ENCODE measurements around the gene CSH1. TPM values are rescaled to one million over a fixed set of nuclear protein-coding genes. Genes with fewer than 3 reads are reported as not detected.
"Not testable (repeated sequence)": the region's sequence is repeated elsewhere in the genome, so short reads cannot be mapped to it uniquely, and the experiment has no call there.

Gene CSH1
- total and polyA plus RNA-seq, 4 experiments from 2014 or later = not detected

DNA sequence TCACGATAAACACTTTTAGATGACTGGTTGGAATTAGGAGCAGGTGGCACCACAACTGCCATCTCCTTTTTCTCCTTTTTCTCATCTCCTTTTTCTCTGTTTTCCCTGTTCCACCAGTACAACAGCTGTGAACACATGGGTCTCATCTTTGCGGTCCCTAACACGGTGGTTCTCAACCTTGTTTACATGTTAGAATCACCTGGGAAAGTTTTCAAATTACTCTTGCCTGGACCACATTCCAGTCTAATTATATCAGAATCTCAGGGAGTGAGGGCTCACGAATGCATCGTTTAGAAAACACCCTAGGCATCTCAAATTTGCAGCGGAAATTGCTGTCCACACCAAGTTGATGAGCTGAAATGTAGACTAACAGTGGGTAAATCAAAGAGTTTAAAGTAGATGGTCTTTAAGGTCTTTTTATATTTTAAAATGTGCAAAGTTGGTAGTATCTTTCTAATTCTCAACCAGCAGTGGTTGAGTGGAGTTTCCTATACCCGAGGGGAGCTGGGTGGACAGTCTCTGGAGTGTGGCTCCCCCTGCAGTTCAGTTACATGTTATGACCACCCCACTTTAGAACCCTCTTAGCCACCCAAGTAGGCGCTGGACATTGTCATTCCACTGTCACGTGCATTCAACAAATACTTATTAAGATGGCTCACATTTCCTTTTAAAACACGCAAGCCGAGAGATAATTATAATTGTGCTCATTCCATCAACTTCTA is 3.9 kb downstream of the CSH1 start:
- CTCF ChIA-PET (ENCODE audit: partially characterized antibody); H3K36me3 Mint-ChIP-seq; H3K9me3 ChIP-seq (ENCODE audit: control insufficient read depth in 1 of 2, low read length in 2 of 2); DNase-seq; H3K9me3 Mint-ChIP-seq; H3K4me1 Mint-ChIP-seq; H3K27me3 ChIP-seq (ENCODE audit: insufficient read depth, low read length); H3K4me3 Mint-ChIP-seq; H3K27ac Mint-ChIP-seq; POLR2A ChIA-PET (ENCODE audit: partially characterized antibody); intact Hi-C loops (cut with micrococcal nuclease); H3K4me3 ChIP-seq (ENCODE audit: low read length in 2 of 2); H3K27ac ChIP-seq (ENCODE audit: low read depth, low read length); H3K27me3 Mint-ChIP-seq; H3K36me3 ChIP-seq (ENCODE audit: insufficient read depth, low read length); H3K4me1 ChIP-seq (ENCODE audit: insufficient read depth, low read length): not testable (repeated sequence)

GRCh38 chr17:63889026-63889848 is 7.1 kb downstream of the CSH1 start:
- peak overlapping the region in 2 of 8 donors; percentile 17 to 53 for H3K4me3 Mint-ChIP-seq
- POLR2A ChIA-PET (ENCODE audit: partially characterized antibody); H3K4me1 ChIP-seq (ENCODE audit: insufficient read depth, low read length); H3K36me3 Mint-ChIP-seq; H3K4me3 ChIP-seq (ENCODE audit: low read length in 2 of 2); H3K27me3 Mint-ChIP-seq; H3K27me3 ChIP-seq (ENCODE audit: insufficient read depth, low read length); intact Hi-C loops (cut with micrococcal nuclease); H3K36me3 ChIP-seq (ENCODE audit: insufficient read depth, low read length); H3K27ac ChIP-seq (ENCODE audit: low read depth, low read length); H3K27ac Mint-ChIP-seq; H3K4me1 Mint-ChIP-seq; H3K9me3 Mint-ChIP-seq; H3K9me3 ChIP-seq (ENCODE audit: control insufficient read depth in 1 of 2, low read length in 2 of 2): not testable (repeated sequence)
- DNase-seq = peak in 4 of 5 donors; percentile 26 to 44 (median 36)
- CTCF ChIA-PET (ENCODE audit: partially characterized antibody) = interaction anchor here (0.7 to 3.4 kb wide), 17 partner anchors 8 to 382 kb away, joined by 3 to 23 read pairs (median 3); partner anchors contain the start of genes CD79B, GH1, GH2 and ICAM2

GRCh38 chr17:63885119-63885518 is 11.3 kb downstream of the CSH1 start:
- H3K9me3 ChIP-seq (ENCODE audit: control insufficient read depth in 1 of 2, low read length in 2 of 2); DNase-seq; H3K27ac Mint-ChIP-seq; H3K27me3 Mint-ChIP-seq; H3K36me3 ChIP-seq (ENCODE audit: insufficient read depth, low read length); H3K4me3 Mint-ChIP-seq; H3K36me3 Mint-ChIP-seq; H3K4me3 ChIP-seq (ENCODE audit: low read length in 2 of 2); H3K27me3 ChIP-seq (ENCODE audit: insufficient read depth, low read length); intact Hi-C loops (cut with micrococcal nuclease); H3K27ac ChIP-seq (ENCODE audit: low read depth, low read length); POLR2A ChIA-PET (ENCODE audit: partially characterized antibody); H3K4me1 ChIP-seq (ENCODE audit: insufficient read depth, low read length); H3K9me3 Mint-ChIP-seq: not testable (repeated sequence)
- CTCF ChIA-PET (ENCODE audit: partially characterized antibody) = interaction anchor here (1.7 kb wide), 1 partner anchor 264 kb away, joined by 4 read pairs; no protein-coding TSS in a partner anchor
- peaks cover 5 to 10% (median 8%) of the 10 kb centered on the region in 4 donors for H3K4me1 Mint-ChIP-seq

- H3K4me3 Mint-ChIP-seq; H3K4me1 Mint-ChIP-seq; H3K27ac Mint-ChIP-seq; intact Hi-C loops (cut with micrococcal nuclease); H3K9me3 ChIP-seq (ENCODE audit: control insufficient read depth in 1 of 2, low read length in 2 of 2); H3K9me3 Mint-ChIP-seq; H3K27ac ChIP-seq (ENCODE audit: low read depth, low read length); DNase-seq; H3K36me3 Mint-ChIP-seq; POLR2A ChIA-PET (ENCODE audit: partially characterized antibody); H3K36me3 ChIP-seq (ENCODE audit: insufficient read depth, low read length); H3K27me3 Mint-ChIP-seq; H3K27me3 ChIP-seq (ENCODE audit: insufficient read depth, low read length); H3K4me1 ChIP-seq (ENCODE audit: insufficient read depth, low read length); H3K4me3 ChIP-seq (ENCODE audit: low read length in 2 of 2): not testable (repeated sequence)
- CTCF ChIA-PET (ENCODE audit: partially characterized antibody) = interaction anchor here (0.6 to 1.8 kb wide), 10 partner anchors 13 to 513 kb away, joined by 3 to 7 read pairs (median 4); no protein-coding TSS in a partner anchor
These were observed 13.7 kb downstream of the CSH1 start for GRCh38 chr17:63882626-63883126.

GRCh38 chr17:63881935-63882601 is 14.3 kb downstream of the CSH1 start, which contains the start of gene GH2:
Gene GH2 (minus strand): TSS chr17:63881944. CDS start chr17:63881801, 143 bp downstream.
- H3K4me3 ChIP-seq (ENCODE audit: low read length in 2 of 2) = no peak within 1 kb of the TSS
- H3K27ac ChIP-seq (ENCODE audit: low read depth, low read length) = no peak within 1 kb of the TSS
- intact Hi-C loops (cut with micrococcal nuclease) = no loop called here
- peaks cover 0 to 3% of the 10 kb centered on the region in 2 donors for H3K27me3 Mint-ChIP-seq
- peak within 1 kb of the TSS in 2 of 7 donors; percentile 48 to 53 for H3K27ac Mint-ChIP-seq
- H3K9me3 Mint-ChIP-seq = no peaks in the 10 kb centered on the region
- DNase-seq = peak; percentile 51 to 64 (median 56)
- ChIA-PET CTCF (ENCODE audit: partially characterized antibody) (interaction anchor here (0.6 to 1.8 kb wide), 10 partner anchors 8 to 513 kb away, joined by 3 to 7 read pairs (median 4); no protein-coding TSS in a partner anchor), POLR2A (ENCODE audit: partially characterized antibody) (no interaction called here)
- no peaks in the 10 kb centered on the region for H3K36me3 ChIP-seq (ENCODE audit: insufficient read depth, low read length)
- H3K4me1 ChIP-seq (ENCODE audit: insufficient read depth, low read length) = no peaks in the 10 kb centered on the region
- H3K36me3 Mint-ChIP-seq = no peaks in the 10 kb centered on the region
- H3K27me3 ChIP-seq (ENCODE audit: insufficient read depth, low read length) = no peaks in the 10 kb centered on the region
- peak within 1 kb of the TSS in 1 of 8 donors; percentile 0 for H3K4me3 Mint-ChIP-seq
- no peaks in the 10 kb centered on the region for H3K9me3 ChIP-seq (ENCODE audit: control insufficient read depth in 1 of 2, low read length in 2 of 2)
- peaks cover 0 to 3% (median 0%) of the 10 kb centered on the region in 4 donors for H3K4me1 Mint-ChIP-seq

DNA sequence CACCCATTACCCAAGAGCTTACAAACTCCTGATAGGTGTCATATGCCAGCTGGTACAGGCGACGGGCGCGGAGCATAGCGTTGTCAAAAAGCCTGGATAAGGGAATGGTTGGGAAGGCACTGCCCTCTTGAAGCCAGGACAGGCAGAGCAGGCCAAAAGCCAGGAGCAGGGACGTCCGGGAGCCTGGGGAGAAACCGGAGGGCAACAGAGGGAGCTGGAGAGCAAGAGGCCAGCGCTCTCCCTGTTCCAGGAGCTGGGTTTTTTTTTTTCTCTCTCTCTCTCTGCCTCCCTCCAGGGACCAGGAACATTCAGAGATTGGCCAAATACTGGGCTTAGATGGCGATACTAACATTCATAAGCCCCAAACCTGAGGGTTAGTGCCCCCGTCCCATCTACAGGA is 15.0 kb downstream of the CSH1 start:
- H3K9me3 Mint-ChIP-seq; H3K36me3 ChIP-seq (ENCODE audit: insufficient read depth, low read length); H3K27me3 Mint-ChIP-seq; intact Hi-C loops (cut with micrococcal nuclease); H3K9me3 ChIP-seq (ENCODE audit: control insufficient read depth in 1 of 2, low read length in 2 of 2); POLR2A ChIA-PET (ENCODE audit: partially characterized antibody); H3K27ac ChIP-seq (ENCODE audit: low read depth, low read length); H3K4me3 ChIP-seq (ENCODE audit: low read length in 2 of 2); H3K4me1 ChIP-seq (ENCODE audit: insufficient read depth, low read length); H3K4me1 Mint-ChIP-seq; DNase-seq; H3K27me3 ChIP-seq (ENCODE audit: insufficient read depth, low read length); H3K36me3 Mint-ChIP-seq; H3K4me3 Mint-ChIP-seq: not testable (repeated sequence)
- CTCF ChIA-PET (ENCODE audit: partially characterized antibody) = interaction anchor here (0.8 to 1.7 kb wide), 5 partner anchors 9 to 148 kb away, joined by 3 to 4 read pairs (median 4); no protein-coding TSS in a partner anchor
- H3K27ac Mint-ChIP-seq = peak overlapping the region in 1 of 7 donors; percentile 53

DNA sequence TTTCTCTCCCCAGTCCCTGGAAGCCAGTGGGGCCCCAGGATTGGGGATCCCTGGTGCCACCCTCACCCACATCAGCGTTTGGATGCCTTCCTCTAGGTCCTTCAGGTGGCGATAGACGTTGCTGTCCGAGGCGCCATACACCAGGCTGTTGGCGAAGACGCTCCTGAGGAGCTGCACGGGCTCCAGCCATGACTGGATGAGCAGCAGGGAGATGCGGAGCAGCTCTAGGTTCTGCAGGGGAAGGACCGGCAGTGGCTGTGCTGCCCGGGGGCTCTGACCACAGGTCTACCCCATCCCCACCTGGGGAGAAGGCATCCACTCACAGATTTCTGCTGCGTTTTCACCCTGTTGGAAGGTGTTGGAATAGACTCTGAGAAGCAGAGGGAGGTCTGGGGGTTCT is 15.7 kb downstream of the CSH1 start:
- POLR2A ChIA-PET (ENCODE audit: partially characterized antibody) = no interaction called here
- peaks cover 0 to 3% (median 0%) of the 10 kb centered on the region in 4 donors for H3K4me1 Mint-ChIP-seq
- no peak for DNase-seq
- no peak overlapping the region for H3K4me3 ChIP-seq (ENCODE audit: low read length in 2 of 2)
- no peaks in the 10 kb centered on the region for H3K27me3 ChIP-seq (ENCODE audit: insufficient read depth, low read length)
- H3K27ac Mint-ChIP-seq = no peak overlapping the region
- intact Hi-C loops (cut with micrococcal nuclease) = no loop called here
- CTCF ChIA-PET (ENCODE audit: partially characterized antibody) = interaction anchor here (1.1 kb wide), 1 partner anchor 13 kb away, joined by 4 read pairs; no protein-coding TSS in a partner anchor
- H3K9me3 Mint-ChIP-seq = no peaks in the 10 kb centered on the region
- H3K4me1 ChIP-seq (ENCODE audit: insufficient read depth, low read length) = no peaks in the 10 kb centered on the region
- H3K9me3 ChIP-seq (ENCODE audit: control insufficient read depth in 1 of 2, low read length in 2 of 2) = no peaks in the 10 kb centered on the region
- no peak overlapping the region for H3K4me3 Mint-ChIP-seq
- H3K27me3 Mint-ChIP-seq = peaks cover 0 to 3% of the 10 kb centered on the region in 2 donors
- no peak overlapping the region for H3K27ac ChIP-seq (ENCODE audit: low read depth, low read length)
- no peaks in the 10 kb centered on the region for H3K36me3 ChIP-seq (ENCODE audit: insufficient read depth, low read length)
- H3K36me3 Mint-ChIP-seq = no peaks in the 10 kb centered on the region
